WERI-Rb-1 (cell line): ENCODE results near the gene ITPRIPL2.

Experiments used
- DNase-seq: peaks from one replicate; pipeline ENCODE4 v3.0.0-alpha.2; 2020
- H3K27ac ChIP-seq: fragments of 250-450 bp; sonication (Bioruptor Pico); 2 replicates; pipeline ENCODE4 v1.5.1; 2020; ENCODE audit warnings: mild to moderate bottlenecking, moderate library complexity
- H3K27me3 ChIP-seq: fragments of 250-450 bp; sonication (Bioruptor Pico); 2 replicates; pipeline ENCODE4 v1.5.1; 2021; ENCODE audit warnings: mild to moderate bottlenecking, low read depth, moderate library complexity; ENCODE audit not compliant: insufficient read depth, severe bottlenecking
- H3K36me3 ChIP-seq: fragments of 250-450 bp; sonication (Bioruptor Pico); 2 replicates; pipeline ENCODE4 v1.5.1; 2020; ENCODE audit warnings: mild to moderate bottlenecking, moderate library complexity
- H3K4me3 ChIP-seq: 2 replicates; pipeline ENCODE4 v1.5.1; 2011; ENCODE audit warnings: low read depth, mild to moderate bottlenecking, control low read depth, low read length
- H3K9me3 ChIP-seq: fragments of 250-450 bp; sonication (Bioruptor Pico); 2 replicates; pipeline ENCODE4 v1.5.1; 2021; ENCODE audit warnings: mild to moderate bottlenecking, moderate library complexity; ENCODE audit not compliant: severe bottlenecking
- CTCF ChIP-seq: IDR thresholded peaks from 2 replicates; pipeline ENCODE4 v1.5.1; 2011; ENCODE audit warnings: low read depth, mild to moderate bottlenecking, control low read depth, inconsistent platforms, low read length

ITPRIPL2 gene

GRCh38 chr16:19162085-19162484 is 48.3 kb downstream of the ITPRIPL2 start:
- Histone ChIP-seq H3K4me3 (no peak overlapping the region), H3K27ac (no peak overlapping the region), H3K27me3 (no peaks in the 10 kb centered on the region), H3K9me3 (peaks cover 5% of the 10 kb centered on the region), H3K36me3 (no peaks in the 10 kb centered on the region)
- TF ChIP-seq CTCF = no peak
- no peak for DNase-seq

DNA sequence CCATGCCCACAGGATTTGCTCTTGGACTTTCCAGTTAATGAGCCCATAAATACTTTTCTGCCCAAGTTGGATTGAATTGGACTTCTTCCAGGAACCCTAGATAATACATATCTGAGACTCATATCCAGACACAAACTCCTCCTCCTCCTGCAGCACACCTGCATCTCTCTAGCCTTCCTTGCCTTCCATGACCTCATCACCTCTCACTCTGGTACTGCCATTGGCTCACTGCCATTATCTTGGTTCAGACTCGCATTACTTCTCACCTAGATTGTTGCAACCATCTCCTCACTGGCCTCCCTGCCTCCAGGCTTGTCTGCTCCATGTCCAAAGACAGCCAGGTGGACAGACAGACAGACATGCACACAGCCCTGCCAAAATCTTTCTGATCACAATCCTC is 49.5 kb downstream of the ITPRIPL2 start:
- Histone ChIP-seq H3K27me3 (no peaks in the 10 kb centered on the region), H3K4me3 (no peak overlapping the region), H3K9me3 (peaks cover 5% of the 10 kb centered on the region), H3K36me3 (no peaks in the 10 kb centered on the region), H3K27ac (no peak overlapping the region)
- no peak for TF ChIP-seq CTCF
- no peak for DNase-seq

GRCh38 chr16:19164285-19164684 is 50.5 kb downstream of the ITPRIPL2 start:
- Histone ChIP-seq H3K36me3 (no peaks in the 10 kb centered on the region), H3K4me3 (no peak overlapping the region)
- no peak for DNase-seq

GRCh38 chr16:19165101-19165500 is 51.3 kb downstream of the ITPRIPL2 start:
- Histone ChIP-seq H3K27ac (no peak overlapping the region), H3K36me3 (no peaks in the 10 kb centered on the region), H3K4me3 (no peak overlapping the region), H3K27me3 (no peaks in the 10 kb centered on the region), H3K9me3 (peaks cover 5% of the 10 kb centered on the region)
- no peak for TF ChIP-seq CTCF
- DNase-seq = no peak

More at GRCh38 chr16:19164285-19164684, 50.5 kb downstream of the ITPRIPL2 start:
- H3K27ac ChIP-seq = no peak overlapping the region
- TF ChIP-seq CTCF = no peak
- peaks cover 5% of the 10 kb centered on the region for H3K9me3 ChIP-seq
- no peaks in the 10 kb centered on the region for H3K27me3 ChIP-seq

GRCh38 chr16:19166500-19166899 is 52.7 kb downstream of the ITPRIPL2 start:
- Histone ChIP-seq H3K27me3 (no peaks in the 10 kb centered on the region), H3K27ac (no peak overlapping the region), H3K36me3 (no peaks in the 10 kb centered on the region), H3K9me3 (peaks cover 5% of the 10 kb centered on the region), H3K4me3 (no peak overlapping the region)
- peak; percentile 36 for TF ChIP-seq CTCF
- peak; percentile 19 for DNase-seq

DNA sequence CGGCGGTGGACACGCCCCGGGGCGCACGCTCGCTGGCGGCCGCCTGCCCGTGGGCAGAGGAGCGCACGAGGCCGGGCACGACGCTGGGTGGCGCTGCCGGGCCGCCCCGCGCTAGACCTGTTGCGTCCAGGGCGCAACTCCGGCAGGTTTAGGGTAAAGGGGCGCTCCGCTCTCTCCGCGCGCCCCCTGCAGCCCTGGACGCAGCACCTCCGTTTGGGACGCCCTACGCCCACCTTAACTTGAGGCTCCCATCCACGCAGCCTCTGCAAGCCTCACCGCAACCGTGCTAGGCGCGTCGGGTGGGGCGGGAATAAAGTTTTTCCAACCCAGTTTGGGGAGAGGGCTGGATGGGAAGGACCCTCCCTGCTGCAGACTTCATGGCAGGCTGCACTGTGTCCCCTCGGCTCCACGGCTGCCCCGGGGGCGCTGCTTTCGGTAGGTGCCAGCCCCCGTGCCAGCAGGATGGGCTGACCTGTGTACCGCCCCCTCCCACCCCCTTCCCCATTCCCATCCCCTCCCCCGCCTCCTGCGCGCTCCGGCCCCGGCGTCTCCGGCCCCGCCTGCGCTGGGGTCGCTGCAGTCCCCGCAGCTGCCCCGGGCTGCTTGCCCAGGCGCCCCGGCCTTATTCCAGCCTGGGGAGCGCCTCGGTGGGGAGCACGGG is 54.1 kb downstream of the ITPRIPL2 start, which contains the start of gene SYT17:
TSS of gene SYT17 (plus strand) at position 531 of the 661 bp plus-strand sequence. CDS start 407 bp downstream, outside the sequence.
- Histone ChIP-seq H3K9me3 (peaks cover 5% of the 10 kb centered on the region), H3K27me3 (no peaks in the 10 kb centered on the region), H3K4me3 (peak within 1 kb of the TSS; percentile 78), H3K27ac (peak within 1 kb of the TSS; percentile 56), H3K36me3 (no peaks in the 10 kb centered on the region)
- TF ChIP-seq CTCF = peak; percentile 85
- DNase-seq = peak; percentile 81
